Measurements from ENCODE around the gene IFI35. TPM values are rescaled to one million over a fixed set of nuclear protein-coding genes. Genes with fewer than 3 reads are reported as not detected.

The IFI35 gene
- total and polyA plus RNA-seq, 9 of the 15 experiments (the other 6 are each of a cell fraction or from before 2014, with no cell fraction given), result 4.4 to 13.1 (median 10.2) TPM

DNA sequence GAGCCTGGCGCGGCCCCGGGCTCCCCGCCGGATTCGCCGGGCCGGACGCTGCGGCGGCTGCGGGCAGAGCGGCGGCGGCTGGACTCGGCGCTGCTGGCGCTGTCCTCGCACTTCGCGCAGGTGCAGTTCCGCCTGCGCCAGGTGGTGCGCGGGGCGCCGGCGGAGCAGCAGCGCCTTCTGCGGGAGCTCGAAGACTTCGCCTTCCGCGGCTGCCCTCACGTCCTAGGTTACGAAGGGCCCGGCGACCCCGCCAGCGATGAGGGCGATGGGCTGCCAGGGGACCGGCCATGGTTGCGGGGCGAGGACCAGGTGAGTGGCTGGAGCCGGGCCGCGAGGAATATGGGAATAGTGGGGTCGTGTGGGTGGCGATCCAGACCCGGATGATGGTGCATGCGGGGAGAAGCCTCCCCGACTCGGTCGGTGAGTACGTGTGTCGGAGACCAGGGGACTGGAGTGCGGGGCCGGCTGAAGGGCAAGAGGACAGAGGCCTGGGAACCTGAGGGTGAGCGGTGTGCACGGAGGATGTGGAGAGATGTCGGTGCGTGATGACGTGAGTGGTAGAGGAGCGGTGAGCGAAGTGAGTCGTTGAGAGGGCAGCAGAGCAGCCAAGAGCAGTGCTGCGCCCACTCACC is 25.7 kb upstream of the IFI35 start (continued):
- TF ChIP-seq YY1 (IDR thresholded peaks at IDR 0.05; ENCODE audit: borderline replicate concordance in 1 of 3, control insufficient read depth in 1 of 3, extremely low read depth in 1 of 3, insufficient read depth in 3 of 3, insufficient read length in 1 of 3, insufficient replicate concordance in 2 of 3, low read depth in 1 of 3, low read length in 2 of 3) (peak in 1 of 3 experiments; percentile 27), CREB3L1 (IDR thresholded peaks at IDR 0.05; ENCODE audit: borderline replicate concordance, low read depth) (peak; percentile 52), ZNF668 (CRISPR knock-in tag; IDR thresholded peaks at IDR 0.05) (no peak), POLR2G (IDR thresholded peaks at IDR 0.05; ENCODE audit: low read depth, low read length) (peak; percentile 78), MAZ (CRISPR knock-in tag; conservative IDR thresholded peaks at IDR 0.05 in 1 of 2, IDR thresholded peaks at IDR 0.05 in 1 of 2) (0 out of 4 replicates have a peak, but pooled peaks of 1 of the 2 experiments have one; percentile 5), SMAD4 (CRISPR knock-in tag; conservative IDR thresholded peaks at IDR 0.05) (0 out of 2 replicates have a peak, but pooled peaks have one; percentile 19), TCFL5 (CRISPR knock-in tag; conservative IDR thresholded peaks at IDR 0.05) (no peak), SRSF7 (optimal IDR thresholded peaks at IDR 0.05; ENCODE audit: low read depth, low read length) (no peak), HDAC2 (IDR thresholded peaks at IDR 0.05) (peak; percentile 58; the same call in 1 of the 2 replicates), NONO (IDR thresholded peaks at IDR 0.05; ENCODE audit: low read depth in 2 of 2, low read length in 1 of 2) (peak in 1 of 2 experiments; percentile 81; a peak in 2 of 4 replicates), NR2F6 (CRISPR knock-in tag; IDR thresholded peaks at IDR 0.05) (no peak), ZNF785 (CRISPR knock-in tag; IDR thresholded peaks at IDR 0.05) (no peak), FOXK1 (CRISPR knock-in tag; IDR thresholded peaks at IDR 0.05; ENCODE audit: borderline replicate concordance) (0 out of 2 replicates have a peak, but pooled peaks have one; percentile 30), FIP1L1 (IDR thresholded peaks at IDR 0.05; ENCODE audit: low read depth, low read length, poor library complexity, severe bottlenecking) (peak; percentile 79), ZBTB8A (IDR thresholded peaks at IDR 0.05; ENCODE audit: partially characterized antibody) (no peak), CREM (IDR thresholded peaks at IDR 0.05; ENCODE audit: low read depth) (peak; percentile 95), TCF3 (CRISPR knock-in tag; IDR thresholded peaks at IDR 0.05) (no peak), CREB1 (IDR thresholded peaks at IDR 0.05) (peak; percentile 76), CREB1 (CRISPR knock-in tag; IDR thresholded peaks at IDR 0.05) (no peak), CTBP1 (IDR thresholded peaks at IDR 0.05; ENCODE audit: borderline replicate concordance) (peak; percentile 72; the same call in 1 of the 2 replicates)
- TF ChIP-seq, protein P1, sequence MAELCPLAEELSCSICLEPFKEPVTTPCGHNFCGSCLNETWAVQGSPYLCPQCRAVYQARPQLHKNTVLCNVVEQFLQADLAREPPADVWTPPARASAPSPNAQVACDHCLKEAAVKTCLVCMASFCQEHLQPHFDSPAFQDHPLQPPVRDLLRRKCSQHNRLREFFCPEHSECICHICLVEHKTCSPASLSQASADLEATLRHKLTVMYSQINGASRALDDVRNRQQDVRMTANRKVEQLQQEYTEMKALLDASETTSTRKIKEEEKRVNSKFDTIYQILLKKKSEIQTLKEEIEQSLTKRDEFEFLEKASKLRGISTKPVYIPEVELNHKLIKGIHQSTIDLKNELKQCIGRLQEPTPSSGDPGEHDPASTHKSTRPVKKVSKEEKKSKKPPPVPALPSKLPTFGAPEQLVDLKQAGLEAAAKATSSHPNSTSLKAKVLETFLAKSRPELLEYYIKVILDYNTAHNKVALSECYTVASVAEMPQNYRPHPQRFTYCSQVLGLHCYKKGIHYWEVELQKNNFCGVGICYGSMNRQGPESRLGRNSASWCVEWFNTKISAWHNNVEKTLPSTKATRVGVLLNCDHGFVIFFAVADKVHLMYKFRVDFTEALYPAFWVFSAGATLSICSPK (IDR thresholded peaks at IDR 0.05; ENCODE audit: borderline replicate concordance), result peak; percentile 54; the same call in 1 of the 2 replicates
- TF ChIP-seq, protein P2, sequence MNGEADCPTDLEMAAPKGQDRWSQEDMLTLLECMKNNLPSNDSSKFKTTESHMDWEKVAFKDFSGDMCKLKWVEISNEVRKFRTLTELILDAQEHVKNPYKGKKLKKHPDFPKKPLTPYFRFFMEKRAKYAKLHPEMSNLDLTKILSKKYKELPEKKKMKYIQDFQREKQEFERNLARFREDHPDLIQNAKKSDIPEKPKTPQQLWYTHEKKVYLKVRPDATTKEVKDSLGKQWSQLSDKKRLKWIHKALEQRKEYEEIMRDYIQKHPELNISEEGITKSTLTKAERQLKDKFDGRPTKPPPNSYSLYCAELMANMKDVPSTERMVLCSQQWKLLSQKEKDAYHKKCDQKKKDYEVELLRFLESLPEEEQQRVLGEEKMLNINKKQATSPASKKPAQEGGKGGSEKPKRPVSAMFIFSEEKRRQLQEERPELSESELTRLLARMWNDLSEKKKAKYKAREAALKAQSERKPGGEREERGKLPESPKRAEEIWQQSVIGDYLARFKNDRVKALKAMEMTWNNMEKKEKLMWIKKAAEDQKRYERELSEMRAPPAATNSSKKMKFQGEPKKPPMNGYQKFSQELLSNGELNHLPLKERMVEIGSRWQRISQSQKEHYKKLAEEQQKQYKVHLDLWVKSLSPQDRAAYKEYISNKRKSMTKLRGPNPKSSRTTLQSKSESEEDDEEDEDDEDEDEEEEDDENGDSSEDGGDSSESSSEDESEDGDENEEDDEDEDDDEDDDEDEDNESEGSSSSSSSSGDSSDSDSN (IDR thresholded peaks at IDR 0.05; ENCODE audit: borderline replicate concordance in 1 of 2, low read depth in 2 of 2, low read length in 2 of 2), result peak; percentile 29 to 74; a peak in 2 of 4 replicates
